Lower lobe of right lung (tissue), 2 donors: ENCODE data around the gene CEP120. TPM values are rescaled to one million over a fixed set of nuclear protein-coding genes. Genes with fewer than 3 reads are reported as not detected.

Source experiments
- ATAC-seq, 2 donors: fragments of 200-7000 bp; cut with Tn5 transposase; one replicate each; pipeline ENCODE4 v1.9.1; 2020 to 2022; ENCODE audit warnings: mild to moderate bottlenecking in 2 of 2, moderate library complexity in 2 of 2
- DNase-seq: peaks from one replicate; pipeline ENCODE4 v3.0.0-alpha.2; 2020
- H3K27ac ChIP-seq: fragments of 200-600 bp; one replicate; pipeline ENCODE4 v1.8.0; 2022
- H3K27me3 ChIP-seq: fragments of 200-600 bp; one replicate; pipeline ENCODE4 v1.8.0; 2022; ENCODE audit warnings: low read depth
- H3K36me3 ChIP-seq: fragments of 200-600 bp; one replicate; pipeline ENCODE4 v1.8.0; 2022; ENCODE audit warnings: mild to moderate bottlenecking
- H3K4me1 ChIP-seq: fragments of 200-600 bp; one replicate; pipeline ENCODE4 v1.8.0; 2022
- H3K4me3 ChIP-seq: fragments of 200-600 bp; one replicate; pipeline ENCODE4 v1.8.0; 2022; ENCODE audit warnings: mild to moderate bottlenecking
- H3K9me3 ChIP-seq: fragments of 200-600 bp; one replicate; pipeline ENCODE4 v1.8.0; 2022
- intact Hi-C: fragments of 100-400 bp; cut with DNase I; formaldehyde crosslinking; loops from one replicate; pipeline ENCODE4 v1.11.0; 2022
- total RNA-seq: library from RNA; stranded (reverse); fragmentation: NEBNext Ultra II Directional; extraction: Animal tissue kit (Norgen Biotek cat#: 25700); gene quantifications from one replicate; pipeline ENCODE4 v1.2.1, GENCODE V29; 2021
- TF ChIP-seq, protein P1 (sequence below): fragments of 200-600 bp; IDR thresholded peaks from one replicate; pipeline ENCODE4 v1.8.0; 2022; ENCODE audit warnings: antibody characterized with exemption, mild to moderate bottlenecking
- donor health status: DM: no; HTN: yes; CAD: no; lungs with severe emphysema.

Gene CEP120
- total RNA-seq, 1 donor from 2014 or later: 22.3 TPM

DNA sequence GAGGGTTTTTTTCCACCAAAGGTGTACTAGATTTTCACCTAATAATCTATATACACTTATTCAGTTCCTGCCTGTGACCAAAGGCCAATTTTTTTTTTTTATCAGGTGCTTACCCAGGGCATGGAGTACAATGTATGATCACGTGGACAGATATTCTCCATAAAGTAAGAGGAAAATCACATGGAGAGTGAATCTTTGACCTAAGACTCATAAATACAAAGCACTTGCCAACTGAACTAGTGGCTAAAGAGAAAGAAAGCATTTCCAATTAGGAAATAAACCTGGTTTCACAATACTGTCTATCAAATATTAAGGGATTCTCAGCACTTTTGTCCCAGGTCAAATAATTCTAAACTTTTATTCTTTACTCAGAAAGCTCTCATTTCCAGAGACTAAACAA, 33.0 kb upstream of the CEP120 start:
- ATAC-seq: no peak
- Histone ChIP-seq H3K36me3 (no peaks in the 10 kb centered on the region), H3K4me3 (no peak overlapping the region), H3K9me3 (no peaks in the 10 kb centered on the region), H3K27ac (no peak overlapping the region), H3K27me3 (no peaks in the 10 kb centered on the region), H3K4me1 (no peaks in the 10 kb centered on the region)
- intact Hi-C loops: no loop called here
- no peak for DNase-seq
- TF ChIP-seq, protein P1, sequence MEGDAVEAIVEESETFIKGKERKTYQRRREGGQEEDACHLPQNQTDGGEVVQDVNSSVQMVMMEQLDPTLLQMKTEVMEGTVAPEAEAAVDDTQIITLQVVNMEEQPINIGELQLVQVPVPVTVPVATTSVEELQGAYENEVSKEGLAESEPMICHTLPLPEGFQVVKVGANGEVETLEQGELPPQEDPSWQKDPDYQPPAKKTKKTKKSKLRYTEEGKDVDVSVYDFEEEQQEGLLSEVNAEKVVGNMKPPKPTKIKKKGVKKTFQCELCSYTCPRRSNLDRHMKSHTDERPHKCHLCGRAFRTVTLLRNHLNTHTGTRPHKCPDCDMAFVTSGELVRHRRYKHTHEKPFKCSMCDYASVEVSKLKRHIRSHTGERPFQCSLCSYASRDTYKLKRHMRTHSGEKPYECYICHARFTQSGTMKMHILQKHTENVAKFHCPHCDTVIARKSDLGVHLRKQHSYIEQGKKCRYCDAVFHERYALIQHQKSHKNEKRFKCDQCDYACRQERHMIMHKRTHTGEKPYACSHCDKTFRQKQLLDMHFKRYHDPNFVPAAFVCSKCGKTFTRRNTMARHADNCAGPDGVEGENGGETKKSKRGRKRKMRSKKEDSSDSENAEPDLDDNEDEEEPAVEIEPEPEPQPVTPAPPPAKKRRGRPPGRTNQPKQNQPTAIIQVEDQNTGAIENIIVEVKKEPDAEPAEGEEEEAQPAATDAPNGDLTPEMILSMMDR: no peak

DNA sequence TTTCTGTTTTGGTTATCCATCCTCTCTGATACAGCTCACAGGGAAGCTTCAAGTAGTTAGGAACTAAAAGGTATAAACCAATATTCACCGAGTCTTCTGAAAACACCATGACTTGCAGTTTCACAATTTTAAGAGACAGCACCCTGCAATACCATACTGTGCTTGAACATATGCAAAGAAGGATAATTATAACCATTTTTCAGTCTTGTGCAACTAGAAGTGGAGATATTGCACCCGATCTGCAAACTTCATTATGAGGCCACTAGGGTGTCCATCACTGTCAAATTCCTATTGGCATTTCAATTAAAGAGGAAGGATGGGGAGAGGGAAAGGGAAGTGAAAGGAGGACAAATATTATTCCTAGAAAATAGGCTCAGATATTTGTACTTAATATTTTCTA, 32.4 kb upstream of the CEP120 start:
- intact Hi-C loops: no loop called here

GRCh38 chr5:123455095-123455494, 31.9 kb upstream of the CEP120 start:
- no peak for DNase-seq

More for the DNA sequence above, 32.4 kb upstream of the CEP120 start:
- Histone ChIP-seq H3K27ac (no peak overlapping the region), H3K4me1 (no peaks in the 10 kb centered on the region), H3K27me3 (no peaks in the 10 kb centered on the region), H3K9me3 (no peaks in the 10 kb centered on the region), H3K36me3 (no peaks in the 10 kb centered on the region), H3K4me3 (no peak overlapping the region)
- TF ChIP-seq, protein P1: no peak
- DNase-seq: no peak
- no peak for ATAC-seq

DNA sequence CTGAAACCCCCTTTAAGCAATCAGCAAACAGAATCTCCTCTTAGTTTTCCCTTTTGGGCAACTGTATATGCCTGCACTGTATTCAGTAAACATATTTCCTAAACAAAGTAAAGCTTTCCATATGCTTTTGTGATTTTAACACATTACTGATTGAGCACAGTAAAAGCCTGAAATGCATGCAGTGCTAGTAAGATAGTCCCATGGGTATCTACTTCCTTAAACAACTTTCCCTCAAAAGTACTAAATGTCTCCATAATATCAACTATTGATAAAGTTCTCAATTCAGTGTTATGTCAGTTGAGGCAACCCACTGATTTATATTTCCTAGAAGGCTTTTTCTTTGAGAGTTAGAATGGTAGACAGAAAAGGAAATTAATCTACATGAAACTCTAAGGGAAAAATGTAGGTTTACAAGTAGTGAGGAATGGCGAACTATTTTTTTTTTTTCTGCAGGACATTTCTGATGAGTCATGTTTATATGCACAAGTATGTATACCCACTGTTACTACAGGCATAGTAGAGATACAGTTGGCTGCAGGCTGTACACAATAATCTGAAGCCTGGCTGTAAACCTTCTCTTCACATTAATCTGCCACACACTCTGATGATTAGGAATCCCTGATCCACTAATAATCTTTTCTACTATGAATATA, 31.2 kb upstream of the CEP120 start:
- Histone ChIP-seq H3K9me3 (no peaks in the 10 kb centered on the region), H3K27ac (no peak overlapping the region), H3K36me3 (no peaks in the 10 kb centered on the region), H3K4me1 (peaks cover 5% of the 10 kb centered on the region), H3K4me3 (no peak overlapping the region), H3K27me3 (no peaks in the 10 kb centered on the region)
- no peak for ATAC-seq
- no peak for DNase-seq
- intact Hi-C loops: no loop called here
- TF ChIP-seq, protein P1: no peak

More at GRCh38 chr5:123455095-123455494, 31.9 kb upstream of the CEP120 start:
- H3K4me3 ChIP-seq: no peak overlapping the region
- H3K4me1 ChIP-seq: no peaks in the 10 kb centered on the region
- H3K27ac ChIP-seq: no peak overlapping the region
- no peaks in the 10 kb centered on the region for H3K27me3 ChIP-seq
- no peaks in the 10 kb centered on the region for H3K9me3 ChIP-seq
- no peak for ATAC-seq
- TF ChIP-seq, protein P1: no peak
- no peaks in the 10 kb centered on the region for H3K36me3 ChIP-seq
- intact Hi-C loops: no loop called here

DNA sequence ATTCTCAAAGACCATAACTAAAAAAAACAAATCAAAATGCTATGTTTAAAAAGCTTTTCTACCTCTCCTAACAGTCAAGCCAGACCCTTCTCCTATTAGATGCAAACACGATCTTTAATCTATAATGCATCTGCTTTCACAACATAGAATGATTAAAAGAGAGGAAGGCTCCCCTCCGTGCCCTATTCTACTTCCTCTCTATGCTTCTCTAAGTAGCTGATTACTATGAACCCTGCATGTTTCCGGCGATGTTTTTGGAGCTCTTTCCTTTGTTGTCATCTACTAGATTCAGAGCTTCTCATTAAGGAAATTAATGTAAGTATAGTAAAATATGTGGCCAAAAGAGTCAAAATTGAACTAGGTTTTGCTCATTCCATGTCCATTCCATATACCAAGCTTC, 29.2 kb upstream of the CEP120 start:
- no peak overlapping the region for H3K27ac ChIP-seq
- peaks cover 5% of the 10 kb centered on the region for H3K4me1 ChIP-seq
- H3K9me3 ChIP-seq: no peaks in the 10 kb centered on the region
- TF ChIP-seq, protein P1: no peak
- H3K27me3 ChIP-seq: no peaks in the 10 kb centered on the region
- ATAC-seq (no peak), DNase-seq (no peak)
- intact Hi-C loops: no loop called here
- no peak overlapping the region for H3K4me3 ChIP-seq
- H3K36me3 ChIP-seq: no peaks in the 10 kb centered on the region
